GM12891 (cell line): ENCODE data around the gene PDGFRB.

Experiments
- POLR2A ChIP-seq: IDR thresholded peaks from 2 replicates; pipeline ENCODE4 v1.6.1; 2011; ENCODE audit warnings: low read depth, low read length, control low read depth
- POLR2AphosphoS5 ChIP-seq: IDR thresholded peaks from 2 replicates; pipeline ENCODE4 v1.6.1; 2011; ENCODE audit warnings: low read depth, low read length, control low read depth

GRCh38 chr5:150097152-150097551 lies 58.5 kb downstream of the PDGFRB start:
- no peak for TF ChIP-seq POLR2A
- no peak for TF ChIP-seq POLR2AphosphoS5
